HEK293 (cell line): ENCODE data around the gene SLC2A4RG.

Source experiments
- CTCF ChIA-PET: fragments of 350-600 bp; formaldehyde crosslinking; extraction: SDS; loops from one replicate; lab custom pipeline; 2021; ENCODE audit warnings: antibody characterized with exemption; lab: Yijun Ruan, JAX
- POLR2A ChIA-PET: fragments of 300-600 bp; formaldehyde crosslinking; extraction: SDS; loops from one replicate; lab custom pipeline; 2020; ENCODE audit warnings: antibody characterized with exemption, inconsistent platforms; lab: Yijun Ruan, JAX
- H3K27ac ChIP-seq: fragments of 200-500 bp; sonication (Bioruptor generic); 2 replicates; pipeline ENCODE4 v1.5.1; 2014; ENCODE audit warnings: low read depth, low read length, control low read depth, inconsistent platforms; ENCODE audit errors: extremely low read depth
- H3K36me3 ChIP-seq, 2 experiments: fragments of 200-500 bp in 1 of 2; sonication (Bioruptor generic) in 1 of 2; 1 replicate in 1 of 2; 2 replicates in 1 of 2; pipeline ENCODE4 v1.5.1; 2014 to 2017; ENCODE audit warnings: inconsistent platforms in 2 of 2, low read length in 2 of 2; ENCODE audit not compliant: control insufficient read depth in 2 of 2, insufficient read depth in 1 of 2
- H3K4me1 ChIP-seq: fragments of 200-500 bp; sonication (Bioruptor generic); 2 replicates; pipeline ENCODE4 v1.5.1; 2014; ENCODE audit warnings: mild to moderate bottlenecking, low read length, inconsistent platforms; ENCODE audit not compliant: control insufficient read depth, insufficient read depth
- H3K4me3 ChIP-seq: 2 replicates; pipeline ENCODE4 v1.5.1; 2011; ENCODE audit warnings: low read depth, mild to moderate bottlenecking, control low read depth, low read length, moderate library complexity
- H3K9me3 ChIP-seq: fragments of 200-500 bp; sonication (Bioruptor generic); 2 replicates; pipeline ENCODE4 v1.5.1; 2014; ENCODE audit warnings: low read depth, low read length, inconsistent platforms; ENCODE audit not compliant: control insufficient read depth, insufficient read depth
- FEZF1 ChIP-seq: fragments of 450-650 bp; formaldehyde crosslinking; IDR thresholded peaks from 2 replicates; pipeline ENCODE4 v1.5.1; 2016; ENCODE audit warnings: missing biosample characterization, missing genetic modification characterization
- HOXA7 ChIP-seq: sonication (generic); formaldehyde crosslinking; IDR thresholded peaks from 2 replicates; pipeline ENCODE4 v1.8.1; 2022; ENCODE audit warnings: missing genetic modification reagents, borderline replicate concordance
- HOXC10 ChIP-seq: sonication (generic); formaldehyde crosslinking; IDR thresholded peaks from 2 replicates; pipeline ENCODE4 v1.8.1; 2023; ENCODE audit warnings: mild to moderate bottlenecking, missing genetic modification reagents
- PRDM10 ChIP-seq: fragments of 450-650 bp; formaldehyde crosslinking; IDR thresholded peaks from 2 replicates; pipeline ENCODE4 v1.5.1; 2016; ENCODE audit warnings: missing biosample characterization, missing genetic modification characterization
- SALL2 ChIP-seq: fragments of 450-650 bp; formaldehyde crosslinking; IDR thresholded peaks from 2 replicates; pipeline ENCODE4 v1.5.0; 2017; ENCODE audit warnings: missing biosample characterization, mild to moderate bottlenecking, missing genetic modification characterization, borderline replicate concordance
- ZBTB1 ChIP-seq: fragments of 450-650 bp; formaldehyde crosslinking; IDR thresholded peaks from 2 replicates; pipeline ENCODE4 v1.5.1; 2016; ENCODE audit warnings: missing biosample characterization, missing genetic modification characterization
- ZBTB10 ChIP-seq: fragments of 450-650 bp; formaldehyde crosslinking; IDR thresholded peaks from 2 replicates; pipeline ENCODE4 v1.5.1; 2016; ENCODE audit warnings: missing biosample characterization, missing genetic modification characterization
- ZBTB8A ChIP-seq: fragments of 450-650 bp; formaldehyde crosslinking; IDR thresholded peaks from 2 replicates; pipeline ENCODE4 v1.5.1; 2016; ENCODE audit warnings: missing biosample characterization, missing genetic modification characterization
- ZNF214 ChIP-seq: fragments of 450-650 bp; formaldehyde crosslinking; IDR thresholded peaks from 2 replicates; pipeline ENCODE4 v1.5.1; 2017; ENCODE audit warnings: missing biosample characterization, mild to moderate bottlenecking, missing genetic modification characterization, borderline replicate concordance
- ZNF24 ChIP-seq: fragments of 450-650 bp; formaldehyde crosslinking; IDR thresholded peaks from 2 replicates; pipeline ENCODE4 v1.5.1; 2016; ENCODE audit warnings: missing biosample characterization, missing genetic modification characterization
- ZNF26 ChIP-seq: fragments of 450-650 bp; formaldehyde crosslinking; IDR thresholded peaks from 2 replicates; pipeline ENCODE4 v1.5.1; 2016; ENCODE audit warnings: missing biosample characterization, missing genetic modification characterization
- ZNF416 ChIP-seq: fragments of 450-650 bp; formaldehyde crosslinking; IDR thresholded peaks from 2 replicates; pipeline ENCODE4 v1.5.1; 2016; ENCODE audit warnings: missing biosample characterization, missing genetic modification characterization
- ZNF433 ChIP-seq: fragments of 450-650 bp; formaldehyde crosslinking; IDR thresholded peaks from 2 replicates; pipeline ENCODE4 v1.5.1; 2016; ENCODE audit warnings: missing biosample characterization, missing genetic modification characterization, low read depth
- ZNF514 ChIP-seq: fragments of 450-650 bp; formaldehyde crosslinking; IDR thresholded peaks from 2 replicates; pipeline ENCODE4 v1.5.1; 2016; ENCODE audit warnings: missing biosample characterization, missing genetic modification characterization
- ZNF626 ChIP-seq: fragments of 450-650 bp; sonication (Bioruptor Pico); formaldehyde crosslinking; IDR thresholded peaks from 2 replicates; pipeline ENCODE4 v1.5.1; 2018; ENCODE audit warnings: missing biosample characterization, missing genetic modification characterization, inconsistent platforms
- ZNF785 ChIP-seq: fragments of 450-650 bp; formaldehyde crosslinking; IDR thresholded peaks from 2 replicates; pipeline ENCODE4 v1.5.1; 2016; ENCODE audit warnings: missing biosample characterization, missing genetic modification characterization
- ZSCAN5A ChIP-seq: fragments of 450-650 bp; formaldehyde crosslinking; IDR thresholded peaks from 2 replicates; pipeline ENCODE4 v1.5.1; 2016; ENCODE audit warnings: missing biosample characterization, missing genetic modification characterization

SLC2A4RG gene

GRCh38 chr20:63744158-63744557, 4.6 kb downstream of the SLC2A4RG start:
- H3K9me3 ChIP-seq = no peaks in the 10 kb centered on the region
- POLR2A ChIA-PET = no interaction called here
- CTCF ChIA-PET = no interaction called here
- H3K27ac ChIP-seq = no peak overlapping the region
- no peak overlapping the region for H3K4me3 ChIP-seq
- no peaks in the 10 kb centered on the region; the same call in 1 of the 2 replicates for H3K4me1 ChIP-seq
- no peak for TF ChIP-seq ZNF626
- TF ChIP-seq ZNF514 (tag by site-specific recombination) = no peak
- no peak for TF ChIP-seq ZBTB1 (tag by site-specific recombination)
- TF ChIP-seq ZBTB10 = no peak
- no peak for TF ChIP-seq ZSCAN5A (tag by site-specific recombination)
- TF ChIP-seq ZNF785 (tag by site-specific recombination) = no peak
- no peak for TF ChIP-seq ZNF24
- no peak for TF ChIP-seq ZNF214 (tag by site-specific recombination)
- TF ChIP-seq FEZF1 (tag by site-specific recombination) = no peak
- TF ChIP-seq HOXC10 (CRISPR knock-in tag) = no peak
- TF ChIP-seq SALL2 (tag by site-specific recombination) = no peak
- no peak for TF ChIP-seq ZNF433
- TF ChIP-seq PRDM10 (tag by site-specific recombination) = no peak
- TF ChIP-seq HOXA7 (CRISPR knock-in tag) = no peak
- TF ChIP-seq ZNF26 (tag by site-specific recombination) = no peak
- TF ChIP-seq ZBTB8A (tag by site-specific recombination) = no peak
- TF ChIP-seq ZNF416 (tag by site-specific recombination) = no peak
- peaks cover 4 to 28% of the 10 kb centered on the region in 2 experiments; a peak in 1 of 3 replicates for H3K36me3 ChIP-seq
